C1 segment of cervical spinal cord (tissue), 14 donors: ENCODE results near the gene PLA2G4E.

Source experiments
- DNase-seq, 14 donors: peaks; one replicate each; lab custom pipeline; 2025; lab: John Stamatoyannopoulos, UW

PLA2G4E gene

GRCh38 chr15:41977757-41978383 lies 43.0 kb downstream of the PLA2G4E start:
- DNase-seq: no peak

GRCh38 chr15:41975669-41976068 lies 45.2 kb downstream of the PLA2G4E start:
- DNase-seq: no peak

- DNase-seq: no peak
Measured at GRCh38 chr15:41974041-41974440, 46.8 kb downstream of the PLA2G4E start.

GRCh38 chr15:41972253-41973242 lies 48.3 kb downstream of the PLA2G4E start, which contains the start of gene EHD4:
Gene EHD4, minus strand, starts transcription at chr15:41972557. Its CDS starts 63 bp downstream, at chr15:41972494.
- peak; percentile 45 to 95 (median 89) for DNase-seq

- DNase-seq: peak in 1 of 14 donors; percentile 49
Measured at GRCh38 chr15:41971895-41972252, 49.0 kb downstream of the PLA2G4E start.

GRCh38 chr15:41971089-41971894 lies 49.5 kb downstream of the PLA2G4E start:
- DNase-seq: peak in 6 of 14 donors; percentile 4 to 47 (median 25)

- DNase-seq: no peak
Measured at GRCh38 chr15:41970456-41970855, 50.4 kb downstream of the PLA2G4E start.

- no peak for DNase-seq
Measured at GRCh38 chr15:41969851-41970431, 50.9 kb downstream of the PLA2G4E start.

- no peak for DNase-seq
Measured at GRCh38 chr15:41968701-41969100, 52.1 kb downstream of the PLA2G4E start.

- DNase-seq: peak in 4 of 14 donors; percentile 7 to 27 (median 18)
Measured at GRCh38 chr15:41967506-41968206, 53.2 kb downstream of the PLA2G4E start.

GRCh38 chr15:41966920-41967465 lies 53.8 kb downstream of the PLA2G4E start:
- DNase-seq: no peak

- DNase-seq: no peak
Measured at GRCh38 chr15:41966414-41966812, 54.4 kb downstream of the PLA2G4E start.

- no peak for DNase-seq
Measured at GRCh38 chr15:41965441-41966413, 55.1 kb downstream of the PLA2G4E start.

GRCh38 chr15:41961595-41962202 lies 59.1 kb downstream of the PLA2G4E start:
- no peak for DNase-seq

GRCh38 chr15:41961001-41961518 lies 59.8 kb downstream of the PLA2G4E start:
- DNase-seq: no peak

- DNase-seq: no peak
Measured at GRCh38 chr15:41958002-41958420, 62.8 kb downstream of the PLA2G4E start.

GRCh38 chr15:41957021-41957897 lies 63.6 kb downstream of the PLA2G4E start:
- DNase-seq: no peak
